MCF 10A (cell line): Measurements from ENCODE around the gene DLG2. TPM values are rescaled to one million over a fixed set of nuclear protein-coding genes. Genes with fewer than 3 reads are reported as not detected.

ENCODE experiments used
- BruUV-seq: library from RNA; stranded (reverse); fragments of 400-500 nt; replicated peaks from 2 replicates; lab custom pipeline; 2021; lab: Mats Ljungman, UMichigan
- CTCF ChIA-PET: fragments of 300-600 bp; sonication (Branson Sonifier 250); formaldehyde crosslinking; extraction: SDS; loops from one replicate; lab custom pipeline; 2021; ENCODE audit warnings: antibody characterized with exemption, inconsistent platforms; lab: Yijun Ruan, JAX
- POLR2A ChIA-PET: fragments of 300-600, 350-650 bp; sonication (Branson Sonifier 250); formaldehyde crosslinking; extraction: SDS; loops from one replicate; lab custom pipeline; 2020; ENCODE audit warnings: antibody characterized with exemption, inconsistent platforms; lab: Yijun Ruan, JAX
- DNase-seq: peaks from one replicate; pipeline ENCODE4 v3.0.0-alpha.2; 2018; ENCODE audit not compliant: unreplicated experiment
- H3K27ac Mint-ChIP-seq: one replicate; pipeline ENCODE4 v1.8.0; 2022; ENCODE audit warnings: mild to moderate bottlenecking, low read depth, mixed read lengths; ENCODE audit not compliant: unreplicated experiment
- H3K27me3 Mint-ChIP-seq: one replicate; pipeline ENCODE4 v1.8.0; 2022; ENCODE audit warnings: mixed read lengths; ENCODE audit not compliant: insufficient read depth, unreplicated experiment
- H3K36me3 Mint-ChIP-seq: one replicate; pipeline ENCODE4 v1.8.0; 2022; ENCODE audit warnings: mild to moderate bottlenecking, moderate library complexity, mixed read lengths; ENCODE audit not compliant: insufficient read depth, unreplicated experiment
- H3K4me1 Mint-ChIP-seq: one replicate; pipeline ENCODE4 v1.8.0; 2022; ENCODE audit warnings: mixed read lengths; ENCODE audit not compliant: insufficient read depth, unreplicated experiment
- H3K4me3 Mint-ChIP-seq: one replicate; pipeline ENCODE4 v1.8.0; 2022; ENCODE audit warnings: mild to moderate bottlenecking, moderate library complexity, mixed read lengths; ENCODE audit not compliant: unreplicated experiment
- H3K9me3 Mint-ChIP-seq: one replicate; pipeline ENCODE4 v1.8.0; 2022; ENCODE audit warnings: mixed read lengths; ENCODE audit not compliant: unreplicated experiment
- intact Hi-C: fragments of 100-400 bp; cut with micrococcal nuclease; formaldehyde crosslinking; loops from 2 replicates; pipeline ENCODE4 v1.14.1; 2022
- total RNA-seq: library from RNA; stranded (reverse); gene quantifications from 2 replicates; pipeline ENCODE4 v1.2.3, GENCODE V29; 2022
- TF ChIP-seq, protein P1 (sequence below): fragments of 200-600 bp; IDR thresholded peaks from one replicate; pipeline ENCODE4 v1.8.0; 2022; ENCODE audit warnings: antibody characterized with exemption, mild to moderate bottlenecking; ENCODE audit not compliant: unreplicated experiment

The DLG2 gene
- total RNA-seq, 1 experiment from 2014 or later, result 0.26 TPM

DNA sequence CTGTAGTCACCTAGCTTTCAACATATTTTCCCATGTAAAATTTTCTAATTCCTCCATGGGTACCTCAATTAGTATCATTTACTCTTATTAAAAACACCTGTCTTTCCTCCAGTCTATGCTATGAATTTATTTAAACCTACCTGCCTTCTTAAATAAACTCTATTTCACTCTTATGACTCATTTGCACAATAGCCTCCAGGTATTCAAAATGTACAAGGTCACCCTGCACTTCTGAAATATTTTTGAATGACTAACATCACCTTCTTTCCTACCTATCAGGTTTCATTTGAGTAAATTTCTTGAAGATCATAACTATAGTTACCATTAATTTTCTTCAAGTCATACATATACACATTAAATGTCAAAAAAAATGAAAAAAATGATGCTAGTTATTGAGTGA, 939.7 kb downstream of the DLG2 start:
- Mint-ChIP-seq H3K4me3 (no peak overlapping the region), H3K27me3 (peaks cover 12% of the 10 kb centered on the region), H3K27ac (no peak overlapping the region), H3K9me3 (no peaks in the 10 kb centered on the region), H3K36me3 (no peaks in the 10 kb centered on the region), H3K4me1 (peaks cover 6% of the 10 kb centered on the region)
- POLR2A ChIA-PET, result no interaction called here
- TF ChIP-seq, protein P1, sequence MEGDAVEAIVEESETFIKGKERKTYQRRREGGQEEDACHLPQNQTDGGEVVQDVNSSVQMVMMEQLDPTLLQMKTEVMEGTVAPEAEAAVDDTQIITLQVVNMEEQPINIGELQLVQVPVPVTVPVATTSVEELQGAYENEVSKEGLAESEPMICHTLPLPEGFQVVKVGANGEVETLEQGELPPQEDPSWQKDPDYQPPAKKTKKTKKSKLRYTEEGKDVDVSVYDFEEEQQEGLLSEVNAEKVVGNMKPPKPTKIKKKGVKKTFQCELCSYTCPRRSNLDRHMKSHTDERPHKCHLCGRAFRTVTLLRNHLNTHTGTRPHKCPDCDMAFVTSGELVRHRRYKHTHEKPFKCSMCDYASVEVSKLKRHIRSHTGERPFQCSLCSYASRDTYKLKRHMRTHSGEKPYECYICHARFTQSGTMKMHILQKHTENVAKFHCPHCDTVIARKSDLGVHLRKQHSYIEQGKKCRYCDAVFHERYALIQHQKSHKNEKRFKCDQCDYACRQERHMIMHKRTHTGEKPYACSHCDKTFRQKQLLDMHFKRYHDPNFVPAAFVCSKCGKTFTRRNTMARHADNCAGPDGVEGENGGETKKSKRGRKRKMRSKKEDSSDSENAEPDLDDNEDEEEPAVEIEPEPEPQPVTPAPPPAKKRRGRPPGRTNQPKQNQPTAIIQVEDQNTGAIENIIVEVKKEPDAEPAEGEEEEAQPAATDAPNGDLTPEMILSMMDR, result no peak
- no TSS peak for BruUV-seq
- intact Hi-C loops, result no loop called here
- CTCF ChIA-PET, result interaction anchor here (0.9 kb wide), 1 partner anchor 14 kb away, joined by 3 read pairs; no protein-coding TSS in a partner anchor
- peak; percentile 27 for DNase-seq

- H3K9me3 Mint-ChIP-seq, result no peaks in the 10 kb centered on the region
Observed at GRCh38 chr11:84686716-84687115, 940.4 kb downstream of the DLG2 start.

DNA sequence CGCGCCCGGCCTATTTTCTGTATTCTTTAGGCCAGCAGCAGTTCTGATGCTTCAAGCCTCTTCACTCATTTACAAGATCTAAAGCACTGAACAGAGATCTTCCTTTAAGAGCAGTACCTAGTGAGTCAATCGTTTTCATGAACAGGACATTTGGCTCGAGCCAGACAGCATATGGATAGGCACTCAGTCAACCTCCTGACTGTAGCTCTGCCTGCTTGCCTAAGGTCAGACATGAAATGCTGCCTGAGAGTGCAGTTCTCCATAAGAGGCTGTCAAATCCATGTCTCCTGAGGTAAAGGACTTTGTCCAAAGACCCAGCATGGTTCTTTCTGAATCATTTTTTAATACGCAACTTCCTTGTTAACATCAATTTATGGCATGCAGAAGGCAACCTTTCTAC, 941.2 kb downstream of the DLG2 start:
- POLR2A ChIA-PET, result no interaction called here
- BruUV-seq, result no TSS peak
- no peaks in the 10 kb centered on the region for H3K36me3 Mint-ChIP-seq
- no peaks in the 10 kb centered on the region for H3K9me3 Mint-ChIP-seq
- H3K4me1 Mint-ChIP-seq, result peaks cover 6% of the 10 kb centered on the region
- no peak for DNase-seq
- CTCF ChIA-PET, result interaction anchor here (0.9 kb wide), 1 partner anchor 123 kb away, joined by 3 read pairs; no protein-coding TSS in a partner anchor
- intact Hi-C loops, result no loop called here
- TF ChIP-seq, protein P1, result no peak
- no peak overlapping the region for H3K4me3 Mint-ChIP-seq
- H3K27me3 Mint-ChIP-seq, result no peaks in the 10 kb centered on the region
- H3K27ac Mint-ChIP-seq, result no peak overlapping the region

More at GRCh38 chr11:84686716-84687115, 940.4 kb downstream of the DLG2 start:
- Mint-ChIP-seq H3K36me3 (no peaks in the 10 kb centered on the region), H3K27ac (no peak overlapping the region), H3K27me3 (peaks cover 5% of the 10 kb centered on the region), H3K4me3 (no peak overlapping the region), H3K4me1 (peaks cover 6% of the 10 kb centered on the region)
- CTCF ChIA-PET, result no interaction called here
- DNase-seq, result peak; percentile 8
- intact Hi-C loops, result no loop called here
- POLR2A ChIA-PET, result no interaction called here
- no TSS peak for BruUV-seq
- TF ChIP-seq, protein P1, result no peak

- no peak overlapping the region for H3K27ac Mint-ChIP-seq
- peaks cover 6% of the 10 kb centered on the region for H3K4me1 Mint-ChIP-seq
- no TSS peak for BruUV-seq
- no peaks in the 10 kb centered on the region for H3K36me3 Mint-ChIP-seq
- intact Hi-C loops, result no loop called here
- TF ChIP-seq, protein P1, result no peak
- no peak overlapping the region for H3K4me3 Mint-ChIP-seq
- POLR2A ChIA-PET, result no interaction called here
- H3K9me3 Mint-ChIP-seq, result no peaks in the 10 kb centered on the region
- CTCF ChIA-PET, result interaction anchor here (0.6 to 0.9 kb wide), 2 partner anchors 61 to 122 kb away, joined by 3 to 5 read pairs; no protein-coding TSS in a partner anchor
- no peaks in the 10 kb centered on the region for H3K27me3 Mint-ChIP-seq
- DNase-seq, result no peak
Observed at GRCh38 chr11:84685149-84685548, 942.0 kb downstream of the DLG2 start.
